HEK293 (cell line): ENCODE data around the gene TTF2.

Experiments
- CTCF ChIP-seq: fragments of 450-650 bp; formaldehyde crosslinking; IDR thresholded peaks from 2 replicates; pipeline ENCODE4 v1.5.1; 2016; ENCODE audit warnings: missing biosample characterization, missing genetic modification characterization
- ELK4 ChIP-seq: IDR thresholded peaks from 2 replicates; pipeline ENCODE4 v1.6.1; 2011; ENCODE audit warnings: mild to moderate bottlenecking, low read depth, low read length, borderline replicate concordance
- SP2 ChIP-seq: fragments of 450-650 bp; formaldehyde crosslinking; IDR thresholded peaks from 2 replicates; pipeline ENCODE4 v1.5.1; 2016; ENCODE audit warnings: missing biosample characterization, missing genetic modification characterization
- ZBTB1 ChIP-seq: fragments of 450-650 bp; formaldehyde crosslinking; IDR thresholded peaks from 2 replicates; pipeline ENCODE4 v1.5.1; 2016; ENCODE audit warnings: missing biosample characterization, missing genetic modification characterization
- ZBTB20 ChIP-seq: fragments of 450-650 bp; formaldehyde crosslinking; IDR thresholded peaks from 2 replicates; pipeline ENCODE4 v1.5.1; 2016; ENCODE audit warnings: missing biosample characterization, missing genetic modification characterization
- ZNF140 ChIP-seq: fragments of 450-650 bp; formaldehyde crosslinking; IDR thresholded peaks from 2 replicates; pipeline ENCODE4 v1.5.1; 2016; ENCODE audit warnings: missing biosample characterization, missing genetic modification characterization
- ZNF175 ChIP-seq: fragments of 450-650 bp; formaldehyde crosslinking; IDR thresholded peaks from 2 replicates; pipeline ENCODE4 v1.5.1; 2016; ENCODE audit warnings: missing biosample characterization, missing genetic modification characterization
- ZNF777 ChIP-seq: fragments of 450-650 bp; formaldehyde crosslinking; IDR thresholded peaks from 2 replicates; pipeline ENCODE4 v1.5.1; 2017; ENCODE audit warnings: missing biosample characterization, missing genetic modification characterization, borderline replicate concordance
- ZNF791 ChIP-seq: fragments of 450-650 bp; formaldehyde crosslinking; IDR thresholded peaks from 2 replicates; pipeline ENCODE4 v1.5.1; 2016; ENCODE audit warnings: missing biosample characterization, missing genetic modification characterization
- ZNF830 ChIP-seq: fragments of 450-650 bp; IDR thresholded peaks from 2 replicates; pipeline ENCODE4 v1.5.0; 2018; ENCODE audit warnings: missing biosample characterization, missing genetic modification characterization, low read depth, mild to moderate bottlenecking, moderate library complexity
- TF ChIP-seq, protein P1 (sequence below): fragments of 450-650 bp; formaldehyde crosslinking; IDR thresholded peaks from 2 replicates; pipeline ENCODE4 v1.5.1; 2017; ENCODE audit warnings: missing biosample characterization, missing genetic modification characterization
- TF ChIP-seq, protein P2 (sequence below): sonication (generic); formaldehyde crosslinking; IDR thresholded peaks from 2 replicates; pipeline ENCODE4 v1.8.1; 2022; ENCODE audit warnings: mild to moderate bottlenecking, moderate library complexity, missing genetic modification reagents
- TF ChIP-seq, protein P3 (sequence below): fragments of 450-650 bp; IDR thresholded peaks from 2 replicates; pipeline ENCODE4 v1.5.1; 2018; ENCODE audit warnings: missing biosample characterization, missing genetic modification characterization

GRCh38 chr1:117045644-117046043 is 14.5 kb upstream of the TTF2 start:
- TF ChIP-seq CTCF (tag by site-specific recombination) (no peak), ZNF140 (tag by site-specific recombination) (no peak), ZNF175 (tag by site-specific recombination) (no peak), SP2 (no peak), ELK4 (no peak), ZNF777 (tag by site-specific recombination) (no peak), ZNF830 (tag by site-specific recombination) (no peak), ZBTB20 (tag by site-specific recombination) (no peak), ZNF791 (tag by site-specific recombination) (no peak), ZBTB1 (tag by site-specific recombination) (no peak)
- TF ChIP-seq, protein P1, sequence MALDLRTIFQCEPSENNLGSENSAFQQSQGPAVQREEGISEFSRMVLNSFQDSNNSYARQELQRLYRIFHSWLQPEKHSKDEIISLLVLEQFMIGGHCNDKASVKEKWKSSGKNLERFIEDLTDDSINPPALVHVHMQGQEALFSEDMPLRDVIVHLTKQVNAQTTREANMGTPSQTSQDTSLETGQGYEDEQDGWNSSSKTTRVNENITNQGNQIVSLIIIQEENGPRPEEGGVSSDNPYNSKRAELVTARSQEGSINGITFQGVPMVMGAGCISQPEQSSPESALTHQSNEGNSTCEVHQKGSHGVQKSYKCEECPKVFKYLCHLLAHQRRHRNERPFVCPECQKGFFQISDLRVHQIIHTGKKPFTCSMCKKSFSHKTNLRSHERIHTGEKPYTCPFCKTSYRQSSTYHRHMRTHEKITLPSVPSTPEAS (tag by site-specific recombination), result no peak
- TF ChIP-seq, protein P2, sequence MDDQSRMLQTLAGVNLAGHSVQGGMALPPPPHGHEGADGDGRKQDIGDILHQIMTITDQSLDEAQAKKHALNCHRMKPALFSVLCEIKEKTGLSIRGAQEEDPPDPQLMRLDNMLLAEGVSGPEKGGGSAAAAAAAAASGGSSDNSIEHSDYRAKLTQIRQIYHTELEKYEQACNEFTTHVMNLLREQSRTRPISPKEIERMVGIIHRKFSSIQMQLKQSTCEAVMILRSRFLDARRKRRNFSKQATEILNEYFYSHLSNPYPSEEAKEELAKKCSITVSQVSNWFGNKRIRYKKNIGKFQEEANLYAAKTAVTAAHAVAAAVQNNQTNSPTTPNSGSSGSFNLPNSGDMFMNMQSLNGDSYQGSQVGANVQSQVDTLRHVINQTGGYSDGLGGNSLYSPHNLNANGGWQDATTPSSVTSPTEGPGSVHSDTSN (CRISPR knock-in tag), result no peak
- TF ChIP-seq, protein P3, sequence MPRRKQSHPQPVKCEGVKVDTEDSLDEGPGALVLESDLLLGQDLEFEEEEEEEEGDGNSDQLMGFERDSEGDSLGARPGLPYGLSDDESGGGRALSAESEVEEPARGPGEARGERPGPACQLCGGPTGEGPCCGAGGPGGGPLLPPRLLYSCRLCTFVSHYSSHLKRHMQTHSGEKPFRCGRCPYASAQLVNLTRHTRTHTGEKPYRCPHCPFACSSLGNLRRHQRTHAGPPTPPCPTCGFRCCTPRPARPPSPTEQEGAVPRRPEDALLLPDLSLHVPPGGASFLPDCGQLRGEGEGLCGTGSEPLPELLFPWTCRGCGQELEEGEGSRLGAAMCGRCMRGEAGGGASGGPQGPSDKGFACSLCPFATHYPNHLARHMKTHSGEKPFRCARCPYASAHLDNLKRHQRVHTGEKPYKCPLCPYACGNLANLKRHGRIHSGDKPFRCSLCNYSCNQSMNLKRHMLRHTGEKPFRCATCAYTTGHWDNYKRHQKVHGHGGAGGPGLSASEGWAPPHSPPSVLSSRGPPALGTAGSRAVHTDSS (tag by site-specific recombination), result no peak
